ENCODE data around the gene BICC1.

BICC1 gene, protein sequence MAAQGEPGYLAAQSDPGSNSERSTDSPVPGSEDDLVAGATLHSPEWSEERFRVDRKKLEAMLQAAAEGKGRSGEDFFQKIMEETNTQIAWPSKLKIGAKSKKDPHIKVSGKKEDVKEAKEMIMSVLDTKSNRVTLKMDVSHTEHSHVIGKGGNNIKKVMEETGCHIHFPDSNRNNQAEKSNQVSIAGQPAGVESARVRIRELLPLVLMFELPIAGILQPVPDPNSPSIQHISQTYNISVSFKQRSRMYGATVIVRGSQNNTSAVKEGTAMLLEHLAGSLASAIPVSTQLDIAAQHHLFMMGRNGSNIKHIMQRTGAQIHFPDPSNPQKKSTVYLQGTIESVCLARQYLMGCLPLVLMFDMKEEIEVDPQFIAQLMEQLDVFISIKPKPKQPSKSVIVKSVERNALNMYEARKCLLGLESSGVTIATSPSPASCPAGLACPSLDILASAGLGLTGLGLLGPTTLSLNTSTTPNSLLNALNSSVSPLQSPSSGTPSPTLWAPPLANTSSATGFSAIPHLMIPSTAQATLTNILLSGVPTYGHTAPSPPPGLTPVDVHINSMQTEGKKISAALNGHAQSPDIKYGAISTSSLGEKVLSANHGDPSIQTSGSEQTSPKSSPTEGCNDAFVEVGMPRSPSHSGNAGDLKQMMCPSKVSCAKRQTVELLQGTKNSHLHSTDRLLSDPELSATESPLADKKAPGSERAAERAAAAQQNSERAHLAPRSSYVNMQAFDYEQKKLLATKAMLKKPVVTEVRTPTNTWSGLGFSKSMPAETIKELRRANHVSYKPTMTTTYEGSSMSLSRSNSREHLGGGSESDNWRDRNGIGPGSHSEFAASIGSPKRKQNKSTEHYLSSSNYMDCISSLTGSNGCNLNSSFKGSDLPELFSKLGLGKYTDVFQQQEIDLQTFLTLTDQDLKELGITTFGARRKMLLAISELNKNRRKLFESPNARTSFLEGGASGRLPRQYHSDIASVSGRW

DNA sequence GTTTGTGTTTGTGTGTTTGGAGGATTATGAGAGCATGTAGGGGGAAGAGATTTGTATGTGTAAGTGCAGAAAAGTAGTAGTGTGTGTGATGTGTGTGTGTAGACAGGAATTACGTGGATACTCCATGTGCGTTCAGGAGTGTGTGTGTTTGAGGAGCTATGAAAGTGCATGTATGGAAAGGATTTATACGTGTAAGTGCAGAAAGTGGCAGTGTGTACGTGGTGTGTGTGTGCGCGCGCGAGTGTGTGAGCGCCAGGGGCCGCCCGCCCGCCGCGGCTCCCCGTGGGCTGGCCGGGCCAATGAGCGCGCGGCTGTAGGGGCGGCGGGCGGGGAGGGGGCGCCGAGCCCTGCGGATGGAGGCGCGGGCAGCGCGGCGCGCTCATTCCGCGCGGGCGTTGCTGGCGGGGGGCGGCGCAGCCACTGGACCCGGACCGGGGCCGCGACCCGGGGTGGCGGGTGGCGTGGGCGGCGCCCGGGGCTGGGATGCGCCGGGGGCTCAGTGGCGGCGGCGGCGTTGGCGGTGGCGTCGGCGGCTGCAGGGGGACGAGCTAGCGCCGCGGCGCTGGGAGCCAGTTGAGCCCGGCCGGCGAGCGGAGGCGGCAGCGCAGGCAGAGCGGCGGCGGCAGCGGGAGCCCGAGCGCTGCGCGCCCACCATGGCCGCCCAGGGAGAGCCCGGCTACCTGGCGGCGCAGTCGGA lies at the start of gene BICC1:
TSS of gene BICC1 (plus strand) at position 382 of the 697 bp plus-strand sequence. CDS start at position 654, 272 bp downstream.
- no peak for DNase-seq

- no peak for DNase-seq
Observed at GRCh38 chr10:58464956-58465355, 47.7 kb upstream of the BICC1 start.

- no peak for DNase-seq
Observed at GRCh38 chr10:58465629-58466028, 47.0 kb upstream of the BICC1 start.

DNA sequence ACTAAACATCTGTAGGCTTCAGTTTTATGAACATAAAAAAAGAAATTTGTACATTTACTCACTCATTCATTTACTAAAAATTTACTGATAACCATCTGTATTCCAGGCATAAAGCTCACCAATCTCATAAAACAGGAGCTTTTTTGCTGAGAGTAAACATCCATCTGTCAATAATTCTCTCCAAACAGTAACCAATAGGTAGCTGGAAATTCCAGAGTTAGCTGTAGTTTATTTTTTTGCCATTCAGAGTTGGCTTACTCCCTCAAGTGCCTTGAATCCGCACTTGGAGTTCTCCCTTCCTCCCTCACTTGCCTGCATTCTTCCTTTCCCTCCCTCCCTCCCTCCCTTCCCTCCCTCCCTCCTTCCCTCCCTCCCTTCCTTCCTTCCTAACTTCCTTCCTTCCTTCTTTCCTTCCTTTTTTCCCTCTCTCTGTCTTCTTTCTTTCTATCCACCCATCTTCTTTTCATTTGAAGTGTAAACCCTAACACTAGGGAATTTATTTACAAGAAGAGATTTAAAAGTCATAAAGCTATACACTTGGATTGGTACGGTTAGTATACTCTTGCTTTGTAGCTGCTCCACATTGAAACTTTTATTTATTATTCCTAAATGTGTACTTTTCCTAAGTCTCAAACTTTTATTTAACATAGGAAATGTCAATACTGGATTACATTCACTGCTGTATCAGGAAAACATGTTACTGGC lies 44.6 kb upstream of the BICC1 start:
- no peak for DNase-seq

DNA sequence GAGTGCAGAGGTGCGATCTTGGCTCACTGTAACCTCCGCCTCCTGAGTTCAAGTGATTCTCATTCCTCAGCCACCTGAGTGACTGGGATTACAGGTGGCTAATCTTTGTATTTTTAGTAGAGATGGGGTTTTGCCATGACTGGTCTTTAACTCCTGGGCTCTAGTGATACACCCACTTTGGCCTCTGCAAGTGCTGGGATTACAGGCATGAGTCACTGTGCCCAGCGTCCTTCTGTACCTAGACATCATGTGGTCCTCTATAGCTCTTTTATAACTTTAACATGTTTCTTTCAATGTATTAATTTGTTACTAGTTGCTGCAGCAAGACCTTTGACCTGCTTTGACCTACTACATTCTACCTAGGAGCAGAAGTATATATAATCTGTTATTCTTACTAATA lies 38.7 kb upstream of the BICC1 start:
- no peak for DNase-seq

DNA sequence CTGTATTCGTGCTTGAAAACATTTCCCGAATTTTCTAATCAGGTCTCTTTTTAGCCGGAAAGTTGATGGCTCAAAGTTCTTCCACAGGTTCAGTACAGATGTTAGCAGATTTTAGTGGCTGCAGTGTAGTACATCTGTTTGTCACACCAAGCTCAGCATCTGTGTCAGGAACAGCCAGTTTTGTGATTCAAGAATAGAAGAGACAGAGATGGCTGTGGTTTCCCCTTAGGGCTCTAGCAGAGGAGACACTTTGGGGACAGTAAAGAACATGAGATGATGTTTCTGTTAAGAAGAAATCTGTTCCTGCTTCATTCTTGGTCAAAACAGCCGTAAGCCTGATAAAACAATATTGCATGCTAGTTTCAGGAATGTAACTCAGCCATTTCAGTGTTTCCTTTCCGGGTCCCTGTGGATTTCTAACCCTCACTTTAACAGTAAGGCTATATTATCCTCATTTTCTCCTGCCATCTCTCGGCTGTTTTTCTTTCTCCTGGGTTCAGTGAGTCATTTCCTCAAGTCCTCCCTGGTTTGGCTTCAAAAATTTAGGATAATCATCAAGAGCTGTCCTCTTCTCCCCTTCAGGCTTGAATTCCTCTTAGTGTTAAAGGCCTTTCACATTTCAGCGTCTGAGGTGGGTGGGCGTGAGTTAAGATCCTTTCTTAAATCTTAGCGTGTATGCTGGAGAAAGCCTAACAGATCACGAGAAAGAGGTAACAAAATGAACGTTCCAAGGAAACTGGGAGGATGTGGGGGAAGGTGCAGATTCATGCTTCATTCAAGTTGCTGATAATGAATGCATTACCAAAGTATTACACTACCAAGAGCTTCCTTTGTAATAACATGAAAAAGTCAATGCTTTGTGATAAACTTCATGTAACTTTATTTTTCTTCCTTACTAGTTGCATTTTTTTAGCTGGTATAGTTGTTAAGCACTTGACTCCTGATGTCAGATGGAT lies 37.1 kb upstream of the BICC1 start:
- no peak for DNase-seq

GRCh38 chr10:58477122-58477521 lies 35.5 kb upstream of the BICC1 start:
- no peak for DNase-seq

GRCh38 chr10:58477902-58478301 lies 34.8 kb upstream of the BICC1 start:
- DNase-seq = no peak

- no peak for DNase-seq
Observed at GRCh38 chr10:58479045-58479444, 33.6 kb upstream of the BICC1 start.

GRCh38 chr10:58480321-58480720 lies 32.4 kb upstream of the BICC1 start:
- DNase-seq = no peak

DNA sequence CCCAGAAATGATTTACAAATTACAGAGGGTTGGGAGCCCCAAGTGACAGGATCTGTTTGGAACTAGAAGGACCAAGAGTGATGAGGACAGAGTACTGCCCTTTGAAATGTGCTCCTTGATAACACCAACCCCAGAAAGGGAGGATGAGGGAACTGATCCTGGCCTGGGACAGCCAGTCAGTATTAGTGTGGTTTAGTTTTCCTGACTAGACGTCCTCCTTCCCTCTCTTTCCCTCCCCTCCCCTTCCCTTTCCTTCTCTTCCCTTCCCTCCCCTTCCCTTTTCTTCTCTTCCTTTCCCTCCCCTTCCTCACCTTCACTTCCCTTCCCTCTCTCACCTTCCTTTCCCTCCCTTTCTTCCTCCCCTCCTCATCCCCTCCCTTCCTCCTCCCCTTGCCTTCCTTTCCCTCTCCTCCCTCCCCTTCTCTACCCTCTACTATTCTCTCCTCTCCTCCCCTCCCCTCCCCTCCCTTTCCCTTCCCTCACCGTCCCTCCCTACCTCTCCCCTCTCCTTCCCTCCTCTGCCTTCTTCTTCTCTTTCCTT lies 31.0 kb upstream of the BICC1 start:
- DNase-seq = no peak

DNA sequence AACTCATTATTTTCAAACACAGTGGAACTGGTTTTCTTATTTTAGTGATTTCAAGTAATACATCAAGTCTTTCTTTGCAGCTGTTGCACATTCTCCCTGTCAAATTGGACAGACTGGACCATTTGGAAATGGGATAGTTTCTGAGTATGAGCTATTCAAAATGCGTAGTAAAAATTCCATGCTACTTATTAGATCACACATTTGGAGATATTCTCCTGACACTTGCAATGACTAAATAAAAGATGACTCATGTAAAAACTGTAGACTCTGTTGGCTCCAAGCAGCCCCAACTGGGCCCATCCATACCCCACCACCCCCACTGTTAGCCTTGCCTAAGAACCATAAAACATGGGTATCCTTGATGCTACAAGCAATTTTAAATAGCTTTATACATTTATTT lies 25.9 kb upstream of the BICC1 start:
- DNase-seq = no peak

DNA sequence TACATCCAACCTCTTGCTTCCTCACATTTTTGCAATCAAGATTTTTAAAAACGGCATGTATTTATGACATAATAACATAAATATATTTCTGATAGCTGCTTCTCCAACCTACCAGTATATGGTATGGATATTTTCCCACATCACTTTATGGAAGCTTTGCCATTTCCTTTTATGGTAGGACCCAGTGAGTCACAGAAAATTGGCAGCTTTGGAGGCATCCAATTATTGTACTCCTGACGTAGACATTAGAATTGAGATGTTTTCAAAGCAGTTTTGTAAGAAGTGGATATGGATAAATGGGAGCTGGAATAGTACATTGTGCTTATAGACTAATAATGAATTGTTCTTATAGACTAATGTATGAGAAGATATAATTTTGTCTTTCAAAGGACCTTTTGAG lies 23.8 kb upstream of the BICC1 start:
- no peak for DNase-seq

GRCh38 chr10:58502956-58503355 lies 9.7 kb upstream of the BICC1 start:
- no peak for DNase-seq

DNA sequence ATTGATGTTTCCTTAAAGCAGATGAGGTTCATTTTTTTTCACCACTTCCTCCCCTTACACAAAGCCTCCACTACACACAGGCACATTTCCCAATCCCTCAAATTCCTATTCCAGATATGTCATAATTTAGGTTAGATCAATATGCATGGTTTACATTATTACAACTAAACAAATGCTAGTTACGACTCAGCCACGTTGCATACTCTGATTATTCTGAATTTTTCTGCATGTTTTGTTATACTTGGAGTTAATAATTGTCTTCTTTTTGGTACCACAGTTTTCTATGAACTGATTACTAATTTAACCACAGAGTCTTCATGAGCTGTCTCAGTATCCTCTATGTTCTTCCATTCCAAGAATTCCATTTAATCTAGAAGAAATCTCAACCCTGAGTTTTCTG lies 4.4 kb upstream of the BICC1 start:
- DNase-seq = no peak

- DNase-seq = no peak
Observed at GRCh38 chr10:58511765-58512490, 744 bp upstream of the BICC1 start.

DNA sequence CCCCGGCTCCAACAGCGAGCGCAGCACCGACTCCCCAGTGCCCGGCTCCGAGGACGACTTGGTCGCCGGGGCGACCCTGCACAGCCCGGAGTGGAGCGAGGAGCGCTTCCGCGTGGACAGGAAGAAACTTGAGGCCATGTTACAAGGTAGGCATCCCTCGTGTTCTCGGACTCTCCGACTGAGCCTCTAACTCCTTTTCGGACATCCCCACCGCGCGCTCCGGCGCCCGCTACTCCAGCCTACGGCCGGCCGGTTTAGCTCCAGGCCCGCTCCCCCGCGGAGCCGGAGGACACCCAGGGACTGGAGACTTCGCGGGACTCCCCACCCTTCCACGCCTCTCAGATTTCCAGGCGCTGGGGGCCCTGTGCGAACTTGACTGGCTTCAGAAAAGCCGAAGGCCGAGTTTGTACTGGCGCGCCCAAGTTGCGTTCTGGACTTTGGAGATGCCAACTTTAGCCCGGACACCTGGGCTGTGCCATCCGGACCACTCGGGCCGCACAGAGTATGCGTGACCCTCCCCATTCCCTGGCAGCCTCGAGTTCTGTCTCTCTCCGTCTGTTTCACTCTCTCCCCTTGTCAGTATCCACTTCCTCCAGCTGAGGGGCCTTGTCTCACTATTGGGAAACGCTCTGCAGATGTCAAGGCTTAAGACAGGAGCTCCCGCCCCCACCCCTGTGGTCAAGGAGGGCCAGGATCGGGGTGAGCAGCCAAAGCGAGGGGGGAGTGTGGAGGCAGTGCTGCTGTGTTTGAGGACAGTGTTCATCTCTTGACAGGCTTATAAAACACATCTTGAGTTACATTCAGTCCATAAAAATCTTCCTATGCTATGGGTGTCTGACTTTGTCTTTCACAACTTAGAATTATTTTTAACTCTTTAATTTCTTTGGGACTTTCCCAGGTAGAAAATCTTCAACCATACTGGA lies 777 bp downstream of the BICC1 start:
- DNase-seq = no peak

GRCh38 chr10:58514111-58514770 lies 1.6 kb downstream of the BICC1 start:
- DNase-seq = no peak

All from SHP77 treated with DMSO at 0.1 percent for 48 hours (cell line).